K562 (cell line): ENCODE data around the gene NAV2.

Experiments
- RBM39 ChIP-seq: fragments of 200-400 bp; formaldehyde crosslinking; optimal IDR thresholded peaks from 2 replicates; pipeline ENCODE3; 2018; ENCODE audit warnings: low read depth, low read length
- SIN3B ChIP-seq: fragments of 450-650 bp; IDR thresholded peaks from 2 replicates; pipeline ENCODE4 v1.6.1; 2017; ENCODE audit warnings: low read depth, mild to moderate bottlenecking, moderate library complexity

GRCh38 chr11:19774329-19774728, 61.7 kb downstream of the NAV2 start:
- no peak for TF ChIP-seq RBM39
- TF ChIP-seq SIN3B: no peak
